ENCODE measurements around the gene CCL2.
"Not testable (repeated sequence)": the region's sequence is repeated elsewhere in the genome, so short reads cannot be mapped to it uniquely, and the experiment has no call there.

Gene CCL2

GRCh38 chr17:34254651-34255380 is at the start of gene CCL2:
Gene CCL2, plus strand, starts transcription at chr17:34255285. Its CDS starts 65 bp downstream, at chr17:34255350.
- DNase-seq, result no peak

GRCh38 chr17:34205401-34205800 is 49.7 kb upstream of the CCL2 start:
- DNase-seq, result no peak

GRCh38 chr17:34206569-34206968 is 48.5 kb upstream of the CCL2 start:
- DNase-seq, result no peak

GRCh38 chr17:34207572-34207971 is 47.5 kb upstream of the CCL2 start:
- DNase-seq, result no peak

- DNase-seq, result no peak
These were observed 36.3 kb upstream of the CCL2 start for GRCh38 chr17:34218748-34219147.

- DNase-seq, result no peak
These were observed 35.7 kb upstream of the CCL2 start for GRCh38 chr17:34219405-34219804.

GRCh38 chr17:34220045-34220751 is 34.9 kb upstream of the CCL2 start:
- no peak for DNase-seq

- DNase-seq, result no peak
These were observed 34.2 kb upstream of the CCL2 start for GRCh38 chr17:34220752-34221395.

GRCh38 chr17:34221411-34221810 is 33.7 kb upstream of the CCL2 start:
- DNase-seq, result no peak

GRCh38 chr17:34222722-34223497 is 32.2 kb upstream of the CCL2 start:
- DNase-seq, result no peak

GRCh38 chr17:34225046-34225445 is 30.0 kb upstream of the CCL2 start:
- no peak for DNase-seq

GRCh38 chr17:34226011-34226743 is 28.9 kb upstream of the CCL2 start:
- no peak for DNase-seq

GRCh38 chr17:34226744-34227034 is 28.4 kb upstream of the CCL2 start:
- no peak for DNase-seq

GRCh38 chr17:34227293-34227692 is 27.8 kb upstream of the CCL2 start:
- DNase-seq, result not testable (repeated sequence)

GRCh38 chr17:34227707-34228106 is 27.4 kb upstream of the CCL2 start:
- no peak for DNase-seq

GRCh38 chr17:34228781-34229180 is 26.3 kb upstream of the CCL2 start:
- no peak for DNase-seq

- no peak for DNase-seq
These were observed 24.7 kb upstream of the CCL2 start for GRCh38 chr17:34230342-34230741.

GRCh38 chr17:34234616-34235015 is 20.5 kb upstream of the CCL2 start:
- no peak for DNase-seq

GRCh38 chr17:34235389-34236028 is 19.6 kb upstream of the CCL2 start:
- no peak for DNase-seq

GRCh38 chr17:34236281-34236892 is 18.7 kb upstream of the CCL2 start:
- no peak for DNase-seq

GRCh38 chr17:34237458-34237857 is 17.6 kb upstream of the CCL2 start:
- no peak for DNase-seq

- no peak for DNase-seq
These were observed 14.0 kb upstream of the CCL2 start for GRCh38 chr17:34241062-34241461.

All from NK-92 treated with Interleukin-12 subunit alpha and Interleukin-12 subunit beta, amount 100 ng/mL, for 24 hours (cell line).